OCI-LY1 (cell line): ENCODE results near the gene C13orf46.
"Not testable (repeated sequence)": the region's sequence is repeated elsewhere in the genome, so short reads cannot be mapped to it uniquely, and the experiment has no call there.

ENCODE experiments used
- H2AFZ ChIP-seq: fragments of 200-600 bp; sonication (generic), shearing (Covaris generic); 2 replicates; pipeline ENCODE4 v1.6.0; 2014; ENCODE audit warnings: antibody characterized with exemption, mild to moderate bottlenecking, low read length
- H3F3A ChIP-seq: fragments of 200-600 bp; sonication (generic), shearing (Covaris generic); 2 replicates; pipeline ENCODE4 v1.6.0; 2014; ENCODE audit warnings: mild to moderate bottlenecking, antibody characterized with exemption, low read length, moderate library complexity; ENCODE audit not compliant: insufficient read depth
- H3K27ac ChIP-seq: fragments of 200-600 bp; sonication (generic); 2 replicates; pipeline ENCODE4 v1.5.1; 2014; ENCODE audit warnings: low read length, mixed run types, mild to moderate bottlenecking, low read depth; ENCODE audit not compliant: poor library complexity, severe bottlenecking
- H3K27me3 ChIP-seq: fragments of 200-600 bp; sonication (generic); 2 replicates; pipeline ENCODE4 v1.6.0; 2014; ENCODE audit warnings: antibody characterized with exemption, mild to moderate bottlenecking, low read length, moderate library complexity; ENCODE audit not compliant: insufficient read depth
- H3K36me3 ChIP-seq: fragments of 200-600 bp; sonication (generic); 2 replicates; pipeline ENCODE4 v1.6.1; 2014; ENCODE audit warnings: mild to moderate bottlenecking, antibody characterized with exemption, low read length, moderate library complexity, mixed read lengths; ENCODE audit not compliant: insufficient read depth
- H3K4me1 ChIP-seq: fragments of 200-600 bp; sonication (generic); 2 replicates; pipeline ENCODE4 v1.5.1; 2014; ENCODE audit warnings: mild to moderate bottlenecking, low read length, moderate library complexity; ENCODE audit not compliant: insufficient read depth, severe bottlenecking
- H3K4me2 ChIP-seq: fragments of 200-600 bp; sonication (generic), shearing (Covaris generic); 2 replicates; pipeline ENCODE4 v1.6.1; 2014; ENCODE audit warnings: low read length
- H3K4me3 ChIP-seq: fragments of 200-600 bp; sonication (generic); 2 replicates; pipeline ENCODE4 v1.5.1; 2014; ENCODE audit warnings: low read length, low read depth, mild to moderate bottlenecking, mixed read lengths; ENCODE audit not compliant: poor library complexity, severe bottlenecking
- H3K79me2 ChIP-seq: fragments of 200-600 bp; shearing (Covaris generic); 2 replicates; pipeline ENCODE4 v1.6.1; 2016; ENCODE audit warnings: mixed run types, low read length, mixed read lengths; ENCODE audit not compliant: insufficient read depth
- H3K9ac ChIP-seq: fragments of 200-600 bp; sonication (generic), shearing (Covaris generic); 2 replicates; pipeline ENCODE4 v1.6.1; 2014; ENCODE audit warnings: mild to moderate bottlenecking, low read length, mixed read lengths
- H3K9me2 ChIP-seq: fragments of 200-600 bp; sonication (generic), shearing (Covaris generic); 2 replicates; pipeline ENCODE4 v1.6.1; 2014; ENCODE audit warnings: low read depth, mild to moderate bottlenecking, low read length, mixed read lengths
- H3K9me3 ChIP-seq: fragments of 200-600 bp; shearing (Covaris generic); 2 replicates; pipeline ENCODE4 v1.6.1; 2014; ENCODE audit warnings: low read length, mixed read lengths
- H4K20me1 ChIP-seq: fragments of 200-600 bp; sonication (generic), shearing (Covaris generic); 2 replicates; pipeline ENCODE4 v1.6.0; 2016; ENCODE audit warnings: mild to moderate bottlenecking, low read length; ENCODE audit not compliant: insufficient read depth
- EZH2 ChIP-seq: fragments of 200-600 bp; sonication (generic), shearing (Covaris generic); IDR thresholded peaks from 2 replicates; pipeline ENCODE4 v1.8.0; 2017; ENCODE audit warnings: borderline replicate concordance, mixed run types, mild to moderate bottlenecking, antibody characterized with exemption, low read length, moderate library complexity, mixed read lengths
- TF ChIP-seq, protein P1 (sequence below): fragments of 200-600 bp; sonication (generic), shearing (Covaris generic); IDR thresholded peaks from 2 replicates; pipeline ENCODE4 v1.5.1; 2017; ENCODE audit warnings: mild to moderate bottlenecking, antibody characterized with exemption, low read length, moderate library complexity, mixed read lengths

C13orf46 gene

DNA sequence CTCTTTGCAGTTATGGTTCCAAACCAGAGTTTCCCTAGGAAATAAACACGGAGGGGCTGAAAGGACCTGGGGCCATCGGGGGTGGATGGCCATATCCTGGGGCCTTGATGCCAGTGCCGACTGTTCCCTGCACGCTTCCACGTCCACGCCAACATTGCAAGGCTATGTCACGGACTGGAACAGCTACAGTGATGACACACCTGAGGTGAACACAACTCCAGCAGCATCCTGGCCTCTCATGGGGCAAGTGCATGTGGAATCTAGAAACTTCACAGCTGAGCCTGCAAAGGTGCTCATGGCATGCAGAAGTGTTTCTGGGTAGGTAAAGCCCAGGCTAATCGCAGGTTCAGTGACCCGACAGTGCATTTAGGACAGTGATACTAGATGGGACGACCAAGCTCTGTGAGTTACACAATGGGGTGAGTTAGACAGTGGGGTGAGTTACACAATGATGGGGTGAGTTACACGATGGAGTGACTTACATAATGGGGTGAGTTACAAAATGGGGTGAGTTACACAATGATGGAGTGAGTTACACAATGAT is 58.0 kb downstream of the C13orf46 start:
- Histone ChIP-seq H2AFZ (no peak overlapping the region), H3F3A (no peaks in the 10 kb centered on the region), H3K4me2 (no peak overlapping the region), H3K4me3 (no peak overlapping the region), H3K27me3 (no peaks in the 10 kb centered on the region; the same call in 1 of the 2 replicates), H3K36me3 (no peaks in the 10 kb centered on the region), H3K9ac (no peak overlapping the region), H3K4me1 (no peaks in the 10 kb centered on the region), H3K9me2 (no peaks in the 10 kb centered on the region), H4K20me1 (no peaks in the 10 kb centered on the region), H3K79me2 (no peaks in the 10 kb centered on the region), H3K9me3 (no peaks in the 10 kb centered on the region), H3K27ac (no peak overlapping the region)
- no peak for TF ChIP-seq EZH2
- TF ChIP-seq, protein P1, sequence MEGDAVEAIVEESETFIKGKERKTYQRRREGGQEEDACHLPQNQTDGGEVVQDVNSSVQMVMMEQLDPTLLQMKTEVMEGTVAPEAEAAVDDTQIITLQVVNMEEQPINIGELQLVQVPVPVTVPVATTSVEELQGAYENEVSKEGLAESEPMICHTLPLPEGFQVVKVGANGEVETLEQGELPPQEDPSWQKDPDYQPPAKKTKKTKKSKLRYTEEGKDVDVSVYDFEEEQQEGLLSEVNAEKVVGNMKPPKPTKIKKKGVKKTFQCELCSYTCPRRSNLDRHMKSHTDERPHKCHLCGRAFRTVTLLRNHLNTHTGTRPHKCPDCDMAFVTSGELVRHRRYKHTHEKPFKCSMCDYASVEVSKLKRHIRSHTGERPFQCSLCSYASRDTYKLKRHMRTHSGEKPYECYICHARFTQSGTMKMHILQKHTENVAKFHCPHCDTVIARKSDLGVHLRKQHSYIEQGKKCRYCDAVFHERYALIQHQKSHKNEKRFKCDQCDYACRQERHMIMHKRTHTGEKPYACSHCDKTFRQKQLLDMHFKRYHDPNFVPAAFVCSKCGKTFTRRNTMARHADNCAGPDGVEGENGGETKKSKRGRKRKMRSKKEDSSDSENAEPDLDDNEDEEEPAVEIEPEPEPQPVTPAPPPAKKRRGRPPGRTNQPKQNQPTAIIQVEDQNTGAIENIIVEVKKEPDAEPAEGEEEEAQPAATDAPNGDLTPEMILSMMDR = no peak

DNA sequence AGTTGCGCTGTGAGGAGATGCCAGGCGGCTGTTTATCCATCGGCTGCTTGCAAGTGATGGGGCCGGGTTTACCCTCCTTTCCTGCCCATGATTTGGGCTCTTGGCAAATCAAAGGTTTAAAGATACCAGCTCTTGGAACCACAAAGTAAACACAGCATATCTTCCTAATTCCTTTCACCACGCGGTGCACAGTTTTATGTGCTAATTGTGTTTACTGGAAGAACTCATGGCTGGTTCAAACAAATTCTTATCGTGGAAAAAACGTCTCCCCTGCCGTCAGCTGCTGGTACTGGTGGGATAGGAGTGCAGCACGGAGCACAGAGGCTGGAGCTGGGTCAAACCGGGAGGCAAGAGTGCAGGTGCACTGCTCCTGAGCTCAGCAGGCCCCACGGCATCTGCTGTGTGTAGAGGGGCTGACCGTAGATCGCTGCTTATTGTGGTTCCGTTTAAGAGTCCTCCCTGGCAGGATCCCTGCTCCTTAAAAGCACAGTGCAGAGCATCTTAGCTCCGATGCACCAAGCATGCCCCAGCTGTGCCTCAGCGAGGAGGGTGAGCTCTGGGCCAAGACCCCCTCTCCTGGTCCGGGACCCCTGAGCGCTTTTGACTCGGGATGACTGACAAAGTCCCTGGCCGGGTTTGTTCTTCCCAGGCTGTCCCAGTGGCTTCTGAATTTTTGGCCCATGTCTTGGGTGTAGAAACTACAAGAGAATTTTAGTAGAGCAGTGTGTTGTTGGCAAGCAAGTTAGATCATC is 58.7 kb downstream of the C13orf46 start:
- no peak overlapping the region for H3K27ac ChIP-seq
- H4K20me1 ChIP-seq = no peaks in the 10 kb centered on the region
- H3K36me3 ChIP-seq = no peaks in the 10 kb centered on the region
- no peak overlapping the region for H3K4me2 ChIP-seq
- H3K4me1 ChIP-seq = no peaks in the 10 kb centered on the region
- H3K4me3 ChIP-seq = no peak overlapping the region
- H3K9ac ChIP-seq = no peak overlapping the region
- H3K79me2 ChIP-seq = no peaks in the 10 kb centered on the region
- H3K9me3 ChIP-seq = no peaks in the 10 kb centered on the region
- H3K9me2 ChIP-seq = no peaks in the 10 kb centered on the region
- H2AFZ ChIP-seq = no peak overlapping the region
- TF ChIP-seq EZH2 = no peak
- TF ChIP-seq, protein P1 = no peak
- no peaks in the 10 kb centered on the region; the same call in 1 of the 2 replicates for H3K27me3 ChIP-seq
- H3F3A ChIP-seq = no peaks in the 10 kb centered on the region

DNA sequence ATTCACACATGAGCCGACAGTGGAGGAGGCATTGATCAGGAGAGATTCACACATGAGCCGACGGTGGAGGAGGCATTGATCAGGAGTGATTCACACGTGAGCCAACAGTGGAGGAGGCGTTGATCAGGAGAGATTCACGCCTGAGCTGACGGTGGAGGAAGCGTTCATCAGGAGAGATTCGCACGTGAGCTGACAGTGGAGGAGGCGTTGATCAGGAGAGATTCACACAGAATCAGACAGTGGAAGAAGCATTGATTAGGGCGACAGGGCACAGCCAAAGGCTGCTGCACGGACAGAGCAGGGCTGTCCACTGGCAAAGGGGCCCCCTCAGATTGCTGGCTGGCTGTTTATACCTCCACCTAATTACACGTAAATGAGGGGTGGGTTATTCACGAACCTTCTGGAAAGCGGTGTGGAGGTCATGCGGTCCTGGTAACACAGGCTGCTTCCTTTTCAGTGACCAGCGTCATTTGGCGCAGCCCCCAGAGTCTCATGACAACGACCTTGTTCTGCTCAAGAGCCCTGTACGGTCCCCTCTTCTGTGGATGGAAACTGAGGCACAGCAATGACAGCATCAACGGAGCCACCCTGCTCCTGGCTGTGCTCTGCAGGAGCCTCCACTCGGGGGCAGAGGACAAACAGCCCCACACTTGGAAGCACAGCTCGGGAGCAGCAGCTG is 59.4 kb downstream of the C13orf46 start:
- no peaks in the 10 kb centered on the region; the same call in 1 of the 2 replicates for H3K27me3 ChIP-seq
- TF ChIP-seq, protein P1 = no peak
- no peak for TF ChIP-seq EZH2
- H3K4me3 ChIP-seq = no peak overlapping the region
- H3K9ac ChIP-seq = no peak overlapping the region
- no peaks in the 10 kb centered on the region for H3K9me3 ChIP-seq
- no peaks in the 10 kb centered on the region for H3K79me2 ChIP-seq
- no peak overlapping the region for H3K27ac ChIP-seq
- no peaks in the 10 kb centered on the region for H3F3A ChIP-seq
- H3K9me2 ChIP-seq = no peaks in the 10 kb centered on the region
- H4K20me1 ChIP-seq = no peaks in the 10 kb centered on the region
- H3K4me1 ChIP-seq = no peaks in the 10 kb centered on the region
- H3K36me3 ChIP-seq = no peaks in the 10 kb centered on the region
- H2AFZ ChIP-seq = no peak overlapping the region
- no peak overlapping the region for H3K4me2 ChIP-seq

DNA sequence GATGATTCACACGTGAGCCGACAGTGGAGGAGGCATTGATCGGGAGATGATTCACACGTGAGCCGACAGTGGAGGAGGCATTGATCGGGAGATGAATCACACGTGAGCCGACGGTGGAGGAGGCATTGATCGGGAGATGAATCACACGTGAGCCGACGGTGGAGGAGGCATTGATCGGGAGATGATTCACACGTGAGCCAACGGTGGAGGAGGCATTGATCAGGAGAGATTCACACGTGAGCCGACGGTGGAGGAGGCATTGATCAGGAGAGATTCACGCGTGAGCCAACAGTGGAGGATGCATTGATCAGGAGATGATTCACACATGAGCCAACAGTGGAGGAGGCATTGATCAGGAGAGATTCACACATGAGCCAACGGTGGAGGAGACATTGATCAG is 60.0 kb downstream of the C13orf46 start:
- H3K27ac ChIP-seq, H3K79me2 ChIP-seq, H3K4me2 ChIP-seq, H3K4me1 ChIP-seq, H3F3A ChIP-seq, H3K9ac ChIP-seq, H3K27me3 ChIP-seq, H3K9me2 ChIP-seq, H4K20me1 ChIP-seq, H3K9me3 ChIP-seq, H3K36me3 ChIP-seq, H2AFZ ChIP-seq, H3K4me3 ChIP-seq: not testable (repeated sequence)

DNA sequence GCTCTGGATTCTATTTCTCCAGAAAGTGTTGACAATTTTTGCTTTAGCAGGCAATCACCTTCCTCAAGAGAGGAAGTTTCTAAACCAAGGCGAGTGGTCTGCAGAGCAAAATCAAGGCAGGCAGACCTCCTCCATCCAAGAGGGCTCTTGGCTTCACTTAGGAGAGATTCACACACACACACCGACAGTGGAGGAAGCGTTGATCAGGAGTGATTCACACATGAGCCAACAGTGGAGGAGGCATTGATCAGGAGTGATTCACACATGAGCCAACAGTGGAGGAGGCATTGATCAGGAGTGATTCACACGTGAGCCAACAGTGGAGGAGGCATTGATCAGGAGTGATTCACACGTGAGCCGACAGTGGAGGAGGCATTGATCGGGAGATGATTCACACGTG is 60.5 kb downstream of the C13orf46 start:
- H3K4me2 ChIP-seq, H3K27me3 ChIP-seq: not testable (repeated sequence)

More for the DNA sequence above, 60.5 kb downstream of the C13orf46 start:
- H3K9me3 ChIP-seq, H3K9ac ChIP-seq, H4K20me1 ChIP-seq, H3K36me3 ChIP-seq, H3K4me3 ChIP-seq, H3K9me2 ChIP-seq, H3F3A ChIP-seq, H3K79me2 ChIP-seq, H2AFZ ChIP-seq, H3K4me1 ChIP-seq, H3K27ac ChIP-seq: not testable (repeated sequence)
